Raji (cell line): ENCODE results near the gene TAF7.

Experiments
- POLR2A ChIP-seq: IDR thresholded peaks from 2 replicates; pipeline ENCODE4 v1.6.1; 2011; ENCODE audit warnings: low read depth, low read length, control low read depth; ENCODE audit not compliant: insufficient read depth

Gene TAF7, protein sequence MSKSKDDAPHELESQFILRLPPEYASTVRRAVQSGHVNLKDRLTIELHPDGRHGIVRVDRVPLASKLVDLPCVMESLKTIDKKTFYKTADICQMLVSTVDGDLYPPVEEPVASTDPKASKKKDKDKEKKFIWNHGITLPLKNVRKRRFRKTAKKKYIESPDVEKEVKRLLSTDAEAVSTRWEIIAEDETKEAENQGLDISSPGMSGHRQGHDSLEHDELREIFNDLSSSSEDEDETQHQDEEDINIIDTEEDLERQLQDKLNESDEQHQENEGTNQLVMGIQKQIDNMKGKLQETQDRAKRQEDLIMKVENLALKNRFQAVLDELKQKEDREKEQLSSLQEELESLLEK

DNA sequence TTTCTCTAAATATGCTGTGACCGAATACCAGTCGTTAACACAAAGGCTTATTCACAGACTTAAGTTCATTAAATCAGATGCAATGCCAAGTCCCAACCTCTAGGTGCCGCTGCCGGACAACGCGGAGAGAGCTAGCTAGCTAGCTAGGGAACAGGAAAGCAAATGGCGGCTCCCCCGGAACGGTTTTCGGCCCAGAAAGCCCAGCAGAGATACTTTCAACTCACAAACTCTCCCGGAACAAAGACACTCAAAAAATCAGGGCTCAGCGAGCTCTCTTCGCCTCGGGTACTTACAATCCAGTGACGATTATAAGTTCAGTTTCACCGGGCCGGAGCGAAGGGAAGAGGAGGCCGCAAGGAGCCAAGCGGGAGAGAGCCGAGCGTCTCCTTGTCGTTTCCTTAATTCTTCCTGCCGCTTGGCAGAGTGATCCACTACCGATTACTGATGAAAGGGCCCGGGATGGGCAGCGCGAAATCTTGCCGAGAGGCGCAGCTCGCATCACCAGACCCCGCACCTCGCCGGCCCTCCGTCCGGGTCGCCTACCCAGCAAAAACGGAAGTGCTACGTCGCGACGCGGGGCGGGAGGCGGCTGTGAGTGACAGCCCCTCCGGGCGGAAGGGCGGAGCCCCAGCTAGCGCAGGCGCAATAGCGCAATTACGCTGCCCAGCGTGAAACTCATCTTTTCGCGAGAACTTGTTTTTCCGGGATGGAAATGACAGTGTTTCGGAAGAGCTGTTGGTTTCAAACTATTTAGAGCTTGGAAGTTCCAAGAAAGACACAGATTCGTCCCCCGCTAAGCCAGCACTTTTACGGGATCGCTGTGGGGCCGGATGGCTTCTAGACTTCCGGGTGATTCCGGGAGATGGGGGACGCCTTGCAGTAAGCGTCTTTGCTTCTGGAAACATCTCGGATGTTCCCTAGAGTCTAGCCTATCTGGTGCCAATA, at the start of gene TAF7:
Gene TAF7 (minus strand): TSS at position 560 of the 945 bp plus-strand sequence. CDS start 740 bp downstream, outside the sequence.
- peak; percentile 97 for TF ChIP-seq POLR2A

DNA sequence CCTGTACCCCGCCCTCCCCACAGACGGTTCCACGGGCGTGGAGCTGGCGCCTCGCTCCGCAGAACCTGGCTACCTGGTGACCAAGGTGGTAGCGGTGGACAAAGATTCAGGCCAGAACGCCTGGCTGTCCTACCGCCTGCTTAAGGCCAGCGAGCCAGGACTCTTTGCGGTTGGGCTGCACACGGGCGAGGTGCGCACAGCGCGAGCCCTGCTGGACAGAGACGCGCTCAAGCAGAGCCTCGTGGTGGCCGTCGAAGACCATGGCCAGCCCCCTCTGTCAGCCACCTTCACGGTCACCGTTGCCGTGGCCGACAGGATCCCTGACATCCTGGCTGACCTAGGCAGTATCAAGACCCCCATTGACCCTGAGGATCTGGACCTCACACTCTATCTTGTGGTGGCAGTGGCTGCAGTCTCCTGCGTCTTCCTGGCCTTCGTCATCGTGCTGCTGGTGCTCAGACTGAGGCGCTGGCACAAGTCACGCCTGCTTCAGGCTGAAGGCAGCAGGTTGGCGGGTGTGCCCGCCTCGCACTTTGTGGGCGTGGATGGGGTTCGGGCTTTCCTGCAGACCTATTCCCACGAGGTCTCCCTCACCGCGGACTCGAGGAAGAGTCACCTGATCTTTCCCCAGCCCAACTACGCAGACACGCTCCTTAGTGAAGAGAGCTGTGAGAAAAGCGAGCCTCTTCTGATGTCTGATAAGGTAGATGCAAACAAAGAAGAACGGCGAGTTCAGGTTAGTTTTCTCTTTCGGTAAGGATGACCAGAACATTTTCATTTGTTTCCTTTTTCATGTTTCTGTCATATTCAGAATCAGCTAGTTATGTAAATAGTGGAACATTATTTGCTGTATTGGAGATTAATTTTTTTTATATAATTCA, 45.7 kb upstream of the TAF7 start:
- no peak for TF ChIP-seq POLR2A

DNA sequence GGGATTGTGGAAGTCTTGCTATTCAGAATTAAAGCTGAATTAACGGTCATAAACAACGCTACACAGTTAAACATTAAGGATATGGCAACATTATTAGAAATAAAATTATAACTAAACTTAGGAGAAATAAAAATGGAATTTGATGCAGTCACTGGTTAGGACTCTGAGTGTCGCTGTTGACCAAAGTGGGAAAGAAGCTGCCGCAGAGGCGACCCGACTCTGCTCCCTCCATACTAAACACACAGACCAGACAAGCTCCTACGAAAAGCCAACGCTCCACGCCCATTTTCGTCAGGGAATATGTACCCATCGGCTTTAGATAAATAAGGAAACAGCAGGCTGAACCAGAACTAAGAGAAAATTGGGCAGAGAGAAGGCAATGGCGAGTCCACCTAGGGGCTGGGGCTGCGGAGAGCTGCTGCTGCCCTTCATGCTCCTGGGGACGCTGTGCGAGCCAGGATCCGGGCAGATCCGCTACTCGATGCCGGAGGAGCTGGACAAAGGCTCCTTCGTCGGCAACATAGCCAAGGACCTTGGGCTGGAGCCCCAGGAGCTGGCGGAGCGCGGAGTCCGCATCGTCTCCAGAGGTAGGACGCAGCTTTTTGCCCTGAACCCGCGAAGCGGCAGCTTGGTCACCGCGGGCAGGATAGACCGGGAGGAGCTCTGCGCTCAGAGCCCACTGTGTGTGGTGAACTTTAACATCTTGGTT, 43.5 kb upstream of the TAF7 start, which contains the start of gene PCDHGA5:
Gene PCDHGA5 (plus strand): TSS at position 211 of the 709 bp plus-strand sequence. CDS start 169 bp downstream, at position 380.
- no peak for TF ChIP-seq POLR2A

DNA sequence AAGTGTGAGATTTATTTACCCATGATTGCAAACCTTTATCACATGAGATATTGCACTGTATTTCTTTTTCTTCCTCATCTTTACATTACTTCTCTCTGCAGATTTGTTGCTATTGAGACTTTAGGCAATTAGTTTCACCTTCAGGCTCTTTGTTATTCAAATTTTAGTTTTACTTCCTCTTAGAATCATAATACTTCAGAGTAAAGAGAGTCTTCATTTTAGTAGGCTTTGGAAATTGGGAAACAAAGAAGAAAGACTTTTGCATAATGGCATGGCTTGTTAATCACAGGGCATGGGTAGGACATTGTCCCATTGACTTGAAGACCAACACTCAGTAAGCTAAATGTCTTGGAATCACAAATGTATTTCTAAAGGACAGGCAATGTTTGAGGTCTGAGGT, 42.1 kb upstream of the TAF7 start:
- TF ChIP-seq POLR2A = no peak

DNA sequence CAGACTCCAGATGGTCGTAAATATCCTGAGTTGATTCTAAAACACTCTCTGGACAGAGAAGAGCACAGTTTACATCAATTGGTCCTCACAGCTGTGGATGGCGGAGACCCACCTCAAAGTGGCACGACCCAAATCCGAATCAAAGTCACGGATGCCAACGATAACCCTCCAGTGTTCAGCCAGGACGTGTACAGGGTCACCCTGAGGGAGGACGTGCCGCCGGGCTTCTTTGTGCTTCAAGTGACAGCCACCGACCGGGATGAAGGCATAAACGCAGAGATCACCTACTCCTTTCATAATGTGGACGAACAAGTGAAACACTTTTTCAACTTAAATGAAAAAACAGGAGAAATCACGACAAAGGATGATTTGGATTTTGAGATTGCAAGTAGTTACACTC, 40.1 kb upstream of the TAF7 start:
- no peak for TF ChIP-seq POLR2A

DNA sequence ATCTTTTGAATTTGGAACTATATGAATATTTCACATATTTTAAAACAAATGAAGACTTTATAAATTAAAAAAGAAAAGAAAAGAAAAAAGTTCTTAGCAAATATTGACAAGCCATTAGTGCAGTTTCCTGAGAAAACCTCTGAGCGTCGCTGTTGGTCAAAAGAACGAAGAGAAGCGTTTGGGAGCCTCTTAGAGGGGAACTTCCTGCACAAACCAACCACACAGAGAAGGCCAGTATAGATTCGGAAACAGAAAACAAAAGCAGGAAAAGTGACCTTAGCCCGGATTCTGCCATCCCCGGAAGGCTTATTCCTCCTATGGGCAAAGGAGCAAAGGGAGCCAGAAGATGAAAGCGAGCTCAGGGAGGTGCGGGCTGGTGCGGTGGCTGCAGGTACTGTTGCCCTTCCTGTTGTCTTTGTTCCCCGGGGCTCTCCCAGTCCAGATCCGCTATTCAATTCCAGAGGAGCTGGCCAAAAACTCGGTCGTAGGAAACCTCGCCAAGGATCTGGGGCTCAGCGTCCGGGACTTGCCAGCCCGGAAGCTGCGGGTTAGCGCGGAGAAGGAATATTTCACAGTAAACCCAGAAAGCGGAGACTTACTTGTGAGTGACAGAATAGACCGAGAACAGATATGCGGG, 39.3 kb upstream of the TAF7 start, which contains the start of gene PCDHGB2:
Gene PCDHGB2 (plus strand): TSS at position 205 of the 637 bp plus-strand sequence. CDS start 142 bp downstream, at position 347.
- no peak for TF ChIP-seq POLR2A

DNA sequence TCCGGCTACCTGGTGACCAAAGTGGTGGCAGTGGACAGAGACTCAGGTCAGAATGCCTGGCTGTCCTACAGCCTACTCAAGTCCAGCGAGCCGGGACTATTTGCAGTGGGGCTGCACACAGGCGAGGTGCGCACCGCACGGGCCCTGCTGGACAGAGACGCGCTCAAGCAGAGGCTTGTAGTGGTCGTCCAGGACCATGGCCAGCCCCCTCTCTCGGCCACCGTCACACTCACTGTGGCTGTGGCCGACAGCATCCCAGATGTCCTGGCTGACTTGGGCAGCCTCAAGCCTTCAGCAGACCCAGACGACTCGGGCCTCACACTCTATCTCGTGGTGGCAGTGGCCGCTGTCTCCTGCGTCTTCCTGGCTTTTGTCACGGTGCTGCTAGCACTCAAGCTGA, 36.4 kb upstream of the TAF7 start:
- no peak for TF ChIP-seq POLR2A

DNA sequence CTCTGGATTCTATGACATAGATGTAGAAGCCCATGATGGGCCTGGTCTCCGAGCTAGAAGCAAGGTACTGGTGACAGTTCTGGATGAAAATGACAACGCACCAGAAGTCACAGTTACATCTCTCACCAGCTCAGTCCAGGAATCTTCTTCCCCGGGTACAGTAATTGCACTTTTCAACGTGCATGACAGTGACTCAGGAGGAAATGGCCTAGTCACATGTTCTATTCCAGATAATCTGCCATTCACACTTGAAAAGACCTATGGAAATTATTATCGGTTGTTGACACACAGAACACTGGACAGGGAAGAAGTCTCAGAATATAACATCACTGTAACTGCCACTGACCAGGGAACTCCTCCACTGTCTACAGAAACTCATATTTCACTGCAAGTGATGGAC, 35.5 kb upstream of the TAF7 start:
- TF ChIP-seq POLR2A = no peak

DNA sequence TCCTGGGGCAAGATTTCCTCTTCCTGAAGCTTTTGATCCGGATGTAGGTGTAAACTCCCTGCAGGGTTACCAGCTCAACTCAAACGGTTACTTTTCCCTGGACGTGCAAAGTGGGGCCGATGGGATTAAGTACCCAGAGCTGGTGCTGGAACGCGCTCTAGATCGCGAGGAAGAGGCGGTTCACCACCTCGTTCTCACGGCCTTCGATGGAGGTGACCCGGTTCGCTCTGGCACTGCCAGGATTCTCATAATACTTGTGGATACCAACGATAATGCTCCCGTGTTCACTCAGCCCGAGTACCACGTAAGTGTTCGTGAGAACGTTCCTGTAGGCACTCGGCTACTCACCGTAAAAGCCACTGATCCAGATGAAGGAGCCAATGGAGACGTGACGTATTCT, 35.1 kb upstream of the TAF7 start:
- TF ChIP-seq POLR2A = no peak

DNA sequence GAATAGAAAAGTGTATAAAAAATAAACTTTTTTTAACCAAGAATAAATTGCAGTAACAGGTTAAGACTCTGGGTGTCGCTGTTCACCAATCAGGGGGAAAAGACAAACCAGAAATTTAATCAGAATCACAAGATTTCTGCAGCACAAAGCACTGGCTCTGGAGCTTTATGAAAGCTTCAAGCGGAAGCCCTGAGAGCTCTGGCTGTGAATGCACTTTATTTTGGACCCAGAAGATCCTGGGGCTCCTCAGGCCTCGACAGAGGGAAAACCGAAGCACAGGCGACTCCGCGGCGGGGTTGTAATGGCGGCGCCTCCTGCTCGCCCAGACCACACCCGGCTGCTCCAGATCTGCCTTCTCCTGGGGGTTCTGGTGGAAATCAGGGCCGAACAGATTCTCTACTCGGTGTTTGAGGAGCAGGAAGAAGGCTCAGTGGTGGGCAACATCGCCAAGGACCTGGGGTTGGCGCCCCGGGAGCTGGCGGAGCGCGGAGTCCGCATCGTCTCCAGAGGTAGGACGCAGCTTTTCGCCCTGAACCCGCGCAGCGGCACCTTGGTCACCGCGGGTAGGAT, 34.4 kb upstream of the TAF7 start, which contains the start of gene PCDHGA4:
Gene PCDHGA4 (plus strand): TSS at position 122 of the 570 bp plus-strand sequence. CDS start 87 bp downstream, at position 209.
- TF ChIP-seq POLR2A = no peak

DNA sequence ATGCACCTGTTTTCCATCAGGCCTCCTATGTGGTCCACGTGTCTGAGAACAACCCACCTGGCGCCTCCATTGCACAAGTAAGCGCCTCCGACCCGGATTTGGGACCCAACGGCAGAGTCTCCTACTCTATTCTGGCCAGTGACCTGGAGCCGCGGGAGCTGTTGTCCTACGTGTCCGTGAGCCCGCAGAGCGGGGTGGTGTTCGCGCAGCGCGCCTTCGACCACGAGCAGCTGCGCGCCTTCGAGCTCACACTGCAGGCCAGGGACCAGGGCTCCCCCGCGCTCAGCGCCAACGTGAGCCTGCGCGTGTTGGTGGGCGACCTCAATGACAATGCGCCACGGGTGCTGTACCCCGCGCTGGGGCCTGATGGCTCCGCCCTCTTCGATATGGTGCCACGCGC, 31.0 kb upstream of the TAF7 start:
- TF ChIP-seq POLR2A = no peak

DNA sequence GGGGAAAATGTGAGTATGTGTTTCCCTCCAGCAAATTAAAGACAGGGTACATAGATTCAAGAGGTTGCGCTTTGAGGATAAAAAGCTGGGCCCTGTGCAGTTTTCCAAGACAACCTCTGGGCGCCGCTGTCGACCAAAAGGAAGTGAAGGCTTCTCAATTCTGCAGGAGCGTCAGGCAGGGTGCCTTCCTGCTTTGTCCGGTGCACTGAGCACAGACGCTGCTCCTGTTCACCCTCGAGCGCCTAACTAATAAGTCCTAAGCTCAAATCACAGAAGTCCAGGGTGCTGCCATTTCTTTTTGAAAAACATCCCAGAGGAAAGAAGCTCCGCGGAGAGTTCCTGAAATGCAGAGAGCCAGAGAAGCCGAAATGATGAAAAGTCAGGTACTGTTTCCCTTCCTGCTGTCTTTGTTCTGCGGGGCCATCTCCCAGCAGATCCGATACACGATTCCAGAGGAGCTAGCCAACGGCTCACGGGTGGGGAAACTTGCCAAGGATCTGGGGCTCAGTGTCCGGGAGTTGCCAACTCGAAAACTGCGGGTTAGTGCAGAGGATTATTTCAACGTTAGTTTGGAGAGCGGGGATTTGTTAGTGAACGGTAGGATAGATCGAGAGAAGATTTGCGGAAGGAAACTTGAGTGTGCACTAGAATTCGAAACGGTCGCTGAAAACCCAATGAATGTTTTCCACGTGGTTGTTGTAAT, 29.5 kb upstream of the TAF7 start, which contains the start of gene PCDHGB1:
Gene PCDHGB1 (plus strand): TSS at position 183 of the 703 bp plus-strand sequence. CDS start 162 bp downstream, at position 345.
- peak; percentile 47; the same call in 1 of the 2 replicates for TF ChIP-seq POLR2A
